Endodermal cell (in vitro differentiated cells): ENCODE data around the gene IL20. TPM values are rescaled to one million over a fixed set of nuclear protein-coding genes. Genes with fewer than 3 reads are reported as not detected.

Experiments
- DNase-seq: peaks from one replicate; pipeline ENCODE4 v3.0.0-alpha.2; 2017
- H3K27ac ChIP-seq: 2 replicates; pipeline ENCODE4 v1.5.1; 2013; ENCODE audit warnings: mild to moderate bottlenecking, low read depth, low read length, moderate library complexity
- H3K27me3 ChIP-seq: 2 replicates; pipeline ENCODE4 v1.6.1; 2013; ENCODE audit warnings: mild to moderate bottlenecking, low read length, moderate library complexity; ENCODE audit not compliant: insufficient read depth, control insufficient read depth, poor library complexity, severe bottlenecking
- H3K36me3 ChIP-seq: 2 replicates; pipeline ENCODE4 v1.7.0; 2013; ENCODE audit warnings: mild to moderate bottlenecking, low read length, moderate library complexity; ENCODE audit not compliant: control insufficient read depth, insufficient read depth
- H3K4me1 ChIP-seq: one replicate; pipeline ENCODE4 v1.7.0; 2013; ENCODE audit warnings: low read length; ENCODE audit not compliant: control insufficient read depth, insufficient read depth
- H3K4me3 ChIP-seq: 2 replicates; pipeline ENCODE4 v1.5.1; 2013; ENCODE audit warnings: mild to moderate bottlenecking, low read length, moderate library complexity
- H3K9ac ChIP-seq: 2 replicates; pipeline ENCODE4 v1.6.1; 2013; ENCODE audit warnings: mild to moderate bottlenecking, low read length, moderate library complexity; ENCODE audit not compliant: poor library complexity, severe bottlenecking; ENCODE audit errors: extremely low read depth
- H3K9me3 ChIP-seq: 2 replicates; pipeline ENCODE4 v1.6.1; 2013; ENCODE audit warnings: mild to moderate bottlenecking, low read length, moderate library complexity; ENCODE audit not compliant: control insufficient read depth
- H3K27ac Mint-ChIP-seq: 2 replicates; pipeline ENCODE4 v1.8.0; 2020; ENCODE audit warnings: mixed read lengths
- H3K27me3 Mint-ChIP-seq: 2 replicates; pipeline ENCODE4 v1.8.0; 2021; ENCODE audit warnings: mild to moderate bottlenecking, mixed read lengths; ENCODE audit not compliant: insufficient read depth
- H3K36me3 Mint-ChIP-seq: 2 replicates; pipeline ENCODE4 v1.8.0; 2020; ENCODE audit warnings: low read depth, mixed read lengths
- H3K4me1 Mint-ChIP-seq: 2 replicates; pipeline ENCODE4 v1.8.0; 2020; ENCODE audit warnings: mixed read lengths
- H3K4me3 Mint-ChIP-seq: 2 replicates; pipeline ENCODE4 v1.8.0; 2020; ENCODE audit warnings: mild to moderate bottlenecking, moderate library complexity, mixed read lengths
- H3K9me3 Mint-ChIP-seq: 2 replicates; pipeline ENCODE4 v1.8.0; 2020; ENCODE audit warnings: mild to moderate bottlenecking, mixed read lengths
- WGBS, 2 experiments: methylation state at CpG; one replicate each; pipeline versions ENCODE4 v1.1.5 to v1.1.7; 2013; ENCODE audit warnings: missing lambda C conversion rate in 2 of 2, mixed read lengths in 1 of 2; ENCODE audit not compliant: insufficient coverage in 1 of 2, insufficient read length in 1 of 2; 5-methylcytosine and 5-hydroxymethylcytosine counted together
- total RNA-seq, 2 donors: library from RNA; stranded (reverse); fragmentation: NEBNext Ultra II Directional in 1 of 2; extraction: Animal tissue kit (Norgen Biotek cat#: 25700) in 1 of 2; gene quantifications; 2 replicates in 1 of 2; 3 replicates in 1 of 2; pipeline ENCODE4 v1.2.1, GENCODE V29; 2021
- TF ChIP-seq, protein P1 (sequence below): fragments of 200-600 bp; sonication (generic); conservative IDR thresholded peaks from 2 replicates; pipeline ENCODE4 v1.5.0; 2021; ENCODE audit warnings: antibody characterized with exemption, mild to moderate bottlenecking

The IL20 gene
- total RNA-seq, 2 donors from 2014 or later, result not detected

GRCh38 chr1:206829875-206830274 lies 35.5 kb upstream of the IL20 start:
- Mint-ChIP-seq H3K4me3 (no peak overlapping the region), H3K9me3 (no peaks in the 10 kb centered on the region), H3K27me3 (peaks cover 4% of the 10 kb centered on the region), H3K27ac (no peak overlapping the region), H3K4me1 (peaks cover 3% of the 10 kb centered on the region), H3K36me3 (no peaks in the 10 kb centered on the region)
- H3K27ac ChIP-seq, result no peak overlapping the region
- TF ChIP-seq, protein P1, sequence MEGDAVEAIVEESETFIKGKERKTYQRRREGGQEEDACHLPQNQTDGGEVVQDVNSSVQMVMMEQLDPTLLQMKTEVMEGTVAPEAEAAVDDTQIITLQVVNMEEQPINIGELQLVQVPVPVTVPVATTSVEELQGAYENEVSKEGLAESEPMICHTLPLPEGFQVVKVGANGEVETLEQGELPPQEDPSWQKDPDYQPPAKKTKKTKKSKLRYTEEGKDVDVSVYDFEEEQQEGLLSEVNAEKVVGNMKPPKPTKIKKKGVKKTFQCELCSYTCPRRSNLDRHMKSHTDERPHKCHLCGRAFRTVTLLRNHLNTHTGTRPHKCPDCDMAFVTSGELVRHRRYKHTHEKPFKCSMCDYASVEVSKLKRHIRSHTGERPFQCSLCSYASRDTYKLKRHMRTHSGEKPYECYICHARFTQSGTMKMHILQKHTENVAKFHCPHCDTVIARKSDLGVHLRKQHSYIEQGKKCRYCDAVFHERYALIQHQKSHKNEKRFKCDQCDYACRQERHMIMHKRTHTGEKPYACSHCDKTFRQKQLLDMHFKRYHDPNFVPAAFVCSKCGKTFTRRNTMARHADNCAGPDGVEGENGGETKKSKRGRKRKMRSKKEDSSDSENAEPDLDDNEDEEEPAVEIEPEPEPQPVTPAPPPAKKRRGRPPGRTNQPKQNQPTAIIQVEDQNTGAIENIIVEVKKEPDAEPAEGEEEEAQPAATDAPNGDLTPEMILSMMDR, result no peak
- no peaks in the 10 kb centered on the region for H3K9me3 ChIP-seq
- H3K4me3 ChIP-seq, result no peak overlapping the region
- no peak overlapping the region for H3K9ac ChIP-seq
- H3K27me3 ChIP-seq, result peaks cover 1% of the 10 kb centered on the region
- H3K36me3 ChIP-seq, result no peaks in the 10 kb centered on the region
- H3K4me1 ChIP-seq, result no peaks in the 10 kb centered on the region
- DNase-seq, result no peak
- WGBS, 2 experiments, result 93 to 100% methylated on average over 1 to 2 of the region's 2 CpGs

DNA sequence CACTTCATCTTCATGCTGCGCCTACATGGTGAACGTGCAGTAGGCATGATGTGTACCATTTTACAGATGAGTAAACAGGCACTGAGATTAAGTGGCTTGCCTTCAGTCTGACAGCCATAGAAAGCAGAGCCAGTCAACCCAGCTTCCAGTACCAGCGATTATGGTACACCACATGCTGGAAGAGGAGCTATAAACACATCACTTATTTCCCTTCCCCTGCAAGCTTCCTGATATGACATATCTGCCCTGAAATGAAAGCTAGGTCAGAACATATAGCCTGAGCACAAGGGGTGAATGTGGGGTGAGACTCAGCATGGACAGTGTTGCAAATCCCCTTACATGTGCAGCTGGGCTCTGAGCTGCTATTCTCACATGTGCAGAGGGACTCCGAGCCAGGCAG lies 33.8 kb upstream of the IL20 start:
- Histone ChIP-seq H3K36me3 (no peaks in the 10 kb centered on the region), H3K27me3 (peaks cover 12% of the 10 kb centered on the region), H3K4me1 (no peaks in the 10 kb centered on the region), H3K4me3 (no peak overlapping the region), H3K27ac (no peak overlapping the region), H3K9ac (no peak overlapping the region), H3K9me3 (no peaks in the 10 kb centered on the region)
- TF ChIP-seq, protein P1, result no peak
- no peaks in the 10 kb centered on the region for H3K9me3 Mint-ChIP-seq
- peaks cover 3% of the 10 kb centered on the region for H3K4me1 Mint-ChIP-seq
- H3K27ac Mint-ChIP-seq, result no peak overlapping the region
- H3K27me3 Mint-ChIP-seq, result peaks cover 4% of the 10 kb centered on the region
- WGBS, 2 experiments, result 88 to 96% methylated on average over 3 of the region's 4 CpGs
- H3K36me3 Mint-ChIP-seq, result no peaks in the 10 kb centered on the region
- H3K4me3 Mint-ChIP-seq, result no peak overlapping the region
- no peak for DNase-seq

- WGBS, 2 experiments, result 69% methylated on average over 2 of the region's 2 CpGs; no CpG with 5 or more reads in 1 of the 2 experiments
- no peak overlapping the region for H3K4me3 ChIP-seq
- H3K9me3 Mint-ChIP-seq, result no peaks in the 10 kb centered on the region
- TF ChIP-seq, protein P1, result no peak
- H3K4me3 Mint-ChIP-seq, result no peak overlapping the region
- H3K27ac ChIP-seq, result no peak overlapping the region
- H3K9ac ChIP-seq, result no peak overlapping the region
- H3K27me3 ChIP-seq, result peaks cover 12% of the 10 kb centered on the region
- H3K9me3 ChIP-seq, result no peaks in the 10 kb centered on the region
- no peaks in the 10 kb centered on the region for H3K4me1 ChIP-seq
- no peak for DNase-seq
- no peaks in the 10 kb centered on the region for H3K36me3 ChIP-seq
- no peaks in the 10 kb centered on the region for H3K36me3 Mint-ChIP-seq
- H3K4me1 Mint-ChIP-seq, result peaks cover 7% of the 10 kb centered on the region
- H3K27ac Mint-ChIP-seq, result no peak overlapping the region
- peaks cover 4% of the 10 kb centered on the region for H3K27me3 Mint-ChIP-seq
These were observed 33.0 kb upstream of the IL20 start for GRCh38 chr1:206832352-206832880.
